HG02588 (cell line): ENCODE results near the gene NEDD4.
A peak's percentile ranks its signal among the peaks of the same experiment; 100 is the strongest.
"Not testable (repeated sequence)": the region's sequence is repeated elsewhere in the genome, so short reads cannot be mapped to it uniquely, and the experiment has no call there.

ENCODE experiments used
- ATAC-seq: cut with Tn5 transposase; IDR thresholded peaks from one replicate; pipeline ENCODE4 v1.9.1; 2021; ENCODE audit warnings: mild to moderate bottlenecking, moderate library complexity; ENCODE audit not compliant: unreplicated experiment

The NEDD4 gene

GRCh38 chr15:55897560-55898336, 95.7 kb downstream of the NEDD4 start:
- ATAC-seq: peak; percentile 53

DNA sequence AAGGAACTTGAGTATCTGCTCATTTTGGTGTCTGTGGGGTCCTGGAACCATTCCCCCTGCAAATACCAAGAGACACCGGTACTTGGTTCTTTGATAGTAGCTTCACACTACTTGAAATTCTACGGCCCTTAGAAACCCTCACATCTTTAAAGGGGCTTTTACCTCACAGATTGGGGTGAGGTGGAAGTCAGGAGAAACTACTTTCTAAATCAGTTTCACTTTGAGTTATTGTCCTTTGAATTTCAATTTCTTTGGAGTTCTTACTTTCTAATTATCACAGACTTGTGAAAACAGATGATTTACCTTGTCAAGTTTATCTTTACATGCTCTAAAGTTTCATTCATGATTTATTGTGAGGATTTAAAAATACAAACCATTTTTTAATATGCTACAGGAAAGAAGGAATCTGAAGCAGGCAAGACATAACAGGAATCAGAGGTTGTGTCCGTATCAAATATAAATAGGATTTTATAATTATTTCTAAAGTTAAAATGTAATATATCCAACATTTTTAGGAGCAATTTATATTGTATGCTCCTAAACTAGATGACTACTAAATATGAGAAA, 98.9 kb downstream of the NEDD4 start:
- ATAC-seq: no peak

- no peak for ATAC-seq
Observed at GRCh38 chr15:55893852-55894251, 99.6 kb downstream of the NEDD4 start.

- ATAC-seq: no peak
Observed at GRCh38 chr15:55891196-55891595, 102.2 kb downstream of the NEDD4 start.

- no peak for ATAC-seq
Observed at GRCh38 chr15:55884223-55884622, 109.2 kb downstream of the NEDD4 start.

DNA sequence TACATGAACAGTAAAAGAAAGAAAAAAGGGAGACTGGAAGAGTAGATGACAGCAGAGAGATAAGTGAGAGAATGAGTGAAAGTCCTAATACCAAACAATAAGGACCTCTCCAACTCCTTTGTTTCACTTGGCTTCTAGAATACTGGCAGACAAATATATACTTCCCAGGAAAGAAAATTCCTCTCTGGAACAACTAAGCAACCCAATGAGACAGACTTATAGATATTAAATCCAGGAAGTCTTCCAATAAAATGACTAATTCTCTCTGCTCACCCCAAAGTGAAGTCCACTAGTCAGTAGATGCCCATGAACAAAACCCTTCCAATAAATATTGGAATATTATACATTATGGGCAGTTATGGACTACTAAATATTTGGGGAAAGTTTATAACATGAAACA, 114.2 kb downstream of the NEDD4 start:
- no peak for ATAC-seq

DNA sequence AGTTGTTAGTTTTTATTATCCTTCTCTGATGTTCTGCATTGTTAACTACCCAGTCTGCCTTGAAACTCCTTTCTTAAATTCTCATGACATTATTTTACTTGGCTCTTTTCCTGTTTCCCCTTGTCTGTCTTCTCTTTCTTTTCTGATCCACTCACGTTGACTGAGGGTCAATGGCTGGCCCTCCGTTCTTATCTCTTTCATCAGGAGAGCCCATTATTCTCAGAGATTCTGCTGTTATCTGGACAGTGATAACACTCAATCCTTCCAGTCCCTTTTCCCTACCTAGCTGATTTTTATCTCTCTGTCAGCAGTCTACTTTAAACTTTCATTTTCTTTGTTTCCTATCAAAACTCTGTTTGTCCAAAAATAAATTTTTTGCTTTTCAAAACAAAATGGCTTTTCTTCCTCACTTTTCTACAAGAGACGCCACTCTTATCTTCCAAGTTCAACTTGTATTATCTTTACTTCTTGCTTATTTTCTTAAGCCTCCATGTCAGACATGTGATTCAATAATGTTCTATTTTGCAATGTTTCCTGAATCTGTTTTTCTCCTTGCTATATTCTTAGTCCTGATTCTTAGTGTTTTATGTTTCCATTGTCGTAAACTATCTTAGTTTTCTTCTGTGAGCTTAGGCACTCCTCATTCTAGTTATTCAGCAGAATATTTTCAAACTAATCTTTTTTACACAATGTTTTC, 120.2 kb downstream of the NEDD4 start:
- no peak for ATAC-seq

- no peak for ATAC-seq
Observed at GRCh38 chr15:55872471-55872870, 120.9 kb downstream of the NEDD4 start.

GRCh38 chr15:55869660-55870059, 123.8 kb downstream of the NEDD4 start:
- no peak for ATAC-seq

GRCh38 chr15:55868707-55869106, 124.7 kb downstream of the NEDD4 start:
- ATAC-seq: no peak

- ATAC-seq: not testable (repeated sequence)
Observed at GRCh38 chr15:55868291-55868690, 125.1 kb downstream of the NEDD4 start.

GRCh38 chr15:55863911-55864310, 129.5 kb downstream of the NEDD4 start:
- ATAC-seq: no peak

- ATAC-seq: no peak
Observed at GRCh38 chr15:55861115-55861514, 132.3 kb downstream of the NEDD4 start.

DNA sequence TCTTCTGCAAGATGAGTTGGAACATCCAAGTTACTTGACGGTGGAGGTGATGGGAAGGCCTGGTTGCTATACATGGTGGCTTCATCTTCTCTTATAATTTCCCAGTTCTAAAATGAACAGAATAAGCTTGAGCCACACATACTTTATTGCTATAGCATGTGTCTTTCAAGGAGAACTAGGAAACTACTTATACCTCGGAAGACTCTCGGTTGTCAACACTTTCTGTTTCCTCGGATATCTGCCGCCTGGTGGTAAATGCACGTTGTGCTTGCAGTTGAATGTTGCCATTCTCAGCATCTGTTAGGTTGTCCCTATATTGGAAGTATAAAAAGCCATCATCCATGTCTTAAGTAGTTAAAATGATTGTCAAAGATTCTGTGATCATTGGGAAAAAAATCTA, 132.9 kb downstream of the NEDD4 start:
- ATAC-seq: no peak

DNA sequence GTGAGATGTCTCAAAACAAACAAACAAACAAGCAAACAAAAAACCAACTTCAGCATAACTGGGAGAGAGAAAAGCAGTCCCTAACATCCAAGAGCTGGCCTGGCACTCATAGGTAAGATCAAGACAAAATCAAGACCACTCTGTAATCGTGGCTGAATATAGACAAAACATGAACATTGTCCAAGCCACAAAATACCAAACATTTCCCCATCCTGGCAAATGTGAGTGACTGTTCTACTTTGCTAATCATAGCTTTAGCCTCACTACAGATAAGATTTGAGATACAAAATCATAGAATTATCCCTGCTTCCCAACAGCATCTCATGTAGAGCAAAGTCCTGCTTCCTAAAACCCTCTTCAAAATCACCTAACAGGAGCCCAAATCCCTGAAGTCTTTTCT, 133.7 kb downstream of the NEDD4 start:
- no peak for ATAC-seq

DNA sequence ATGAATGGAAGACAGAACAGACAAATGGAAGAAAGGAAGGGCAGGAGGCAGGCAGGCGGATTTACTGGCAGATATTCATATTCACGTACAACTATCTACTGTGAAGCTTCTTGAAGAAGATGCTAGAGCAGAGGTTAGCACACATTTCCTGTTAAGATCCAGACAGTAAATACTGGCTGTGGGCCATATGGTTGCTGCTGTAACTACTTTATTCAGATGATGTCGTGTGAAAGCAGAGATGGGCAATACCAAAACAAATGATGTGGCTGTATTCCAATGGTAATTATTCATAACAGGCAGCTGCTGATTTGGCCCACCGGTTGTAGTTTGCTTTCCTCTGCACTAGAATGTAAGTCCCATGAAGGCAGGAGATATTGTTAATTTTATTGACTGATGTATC, 134.8 kb downstream of the NEDD4 start:
- ATAC-seq: no peak

GRCh38 chr15:55856506-55857164, 136.8 kb downstream of the NEDD4 start:
- no peak for ATAC-seq

GRCh38 chr15:55853134-55853533, 140.3 kb downstream of the NEDD4 start:
- ATAC-seq: no peak

DNA sequence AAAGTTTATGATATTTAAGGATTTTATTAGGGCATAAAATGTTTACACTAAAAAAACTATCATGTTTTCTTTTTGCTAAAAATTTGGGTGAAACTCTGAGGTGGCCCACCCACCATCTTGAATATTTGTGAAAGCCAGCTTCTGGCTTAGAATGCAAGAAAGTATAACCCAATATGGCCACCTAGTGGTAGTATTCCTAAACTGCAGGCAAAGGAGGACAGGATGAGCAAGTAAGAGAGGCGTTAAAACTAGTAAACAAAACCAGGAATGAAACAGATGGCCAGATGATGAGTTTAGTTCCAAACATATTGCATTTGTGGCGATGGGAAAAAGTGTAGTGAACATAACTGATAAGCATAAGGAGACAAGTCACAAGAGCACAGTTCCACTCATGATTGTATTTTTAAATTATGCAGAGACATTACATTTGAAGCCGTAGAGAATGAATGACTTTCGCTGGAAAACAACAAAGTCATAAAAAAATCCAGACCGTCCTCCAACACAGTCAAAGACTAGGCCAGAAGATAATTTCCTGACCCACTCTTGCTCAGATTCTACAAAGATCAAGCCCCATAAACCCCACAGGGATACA, 147.2 kb downstream of the NEDD4 start:
- ATAC-seq: no peak

DNA sequence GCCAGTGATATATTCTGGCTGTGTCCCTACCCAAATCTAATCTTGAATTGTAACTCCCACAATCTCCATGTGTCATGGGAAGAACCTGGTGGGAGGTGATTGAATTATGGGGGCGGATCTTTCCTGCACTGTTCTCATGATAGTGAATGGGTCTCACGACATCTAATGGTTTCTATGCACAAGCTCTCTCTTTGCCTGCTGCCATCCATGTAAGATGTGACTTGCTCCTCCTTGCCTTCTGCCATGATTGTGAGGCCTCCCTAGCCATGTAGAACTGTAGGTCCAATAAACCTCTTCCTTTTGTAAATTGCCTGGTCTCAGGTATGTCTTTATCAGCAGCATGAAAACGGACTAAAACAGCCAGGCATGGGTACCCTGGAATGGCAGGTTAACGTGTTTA, 150.5 kb downstream of the NEDD4 start:
- ATAC-seq: not testable (repeated sequence)

DNA sequence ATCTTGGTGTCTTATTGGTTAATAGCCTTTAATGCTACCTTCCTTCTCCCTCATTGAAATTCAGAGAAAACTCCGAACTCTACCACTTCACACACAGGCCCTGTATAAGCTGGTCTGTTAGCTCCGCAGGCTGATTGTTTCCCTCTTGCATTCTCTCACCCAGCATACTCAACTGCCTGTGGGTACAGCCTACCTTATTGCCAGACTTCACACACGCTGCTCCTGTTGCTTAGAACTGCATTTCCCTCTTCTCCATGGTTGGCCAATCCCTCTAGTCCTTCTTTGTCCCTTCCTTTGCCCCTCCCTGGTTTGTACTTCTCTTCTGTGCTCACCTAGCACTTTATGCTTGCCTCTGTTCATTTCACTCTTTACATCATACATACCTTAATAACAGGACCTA, 157.5 kb downstream of the NEDD4 start:
- no peak for ATAC-seq
